Measurements from ENCODE around the gene EMILIN3.

DNA sequence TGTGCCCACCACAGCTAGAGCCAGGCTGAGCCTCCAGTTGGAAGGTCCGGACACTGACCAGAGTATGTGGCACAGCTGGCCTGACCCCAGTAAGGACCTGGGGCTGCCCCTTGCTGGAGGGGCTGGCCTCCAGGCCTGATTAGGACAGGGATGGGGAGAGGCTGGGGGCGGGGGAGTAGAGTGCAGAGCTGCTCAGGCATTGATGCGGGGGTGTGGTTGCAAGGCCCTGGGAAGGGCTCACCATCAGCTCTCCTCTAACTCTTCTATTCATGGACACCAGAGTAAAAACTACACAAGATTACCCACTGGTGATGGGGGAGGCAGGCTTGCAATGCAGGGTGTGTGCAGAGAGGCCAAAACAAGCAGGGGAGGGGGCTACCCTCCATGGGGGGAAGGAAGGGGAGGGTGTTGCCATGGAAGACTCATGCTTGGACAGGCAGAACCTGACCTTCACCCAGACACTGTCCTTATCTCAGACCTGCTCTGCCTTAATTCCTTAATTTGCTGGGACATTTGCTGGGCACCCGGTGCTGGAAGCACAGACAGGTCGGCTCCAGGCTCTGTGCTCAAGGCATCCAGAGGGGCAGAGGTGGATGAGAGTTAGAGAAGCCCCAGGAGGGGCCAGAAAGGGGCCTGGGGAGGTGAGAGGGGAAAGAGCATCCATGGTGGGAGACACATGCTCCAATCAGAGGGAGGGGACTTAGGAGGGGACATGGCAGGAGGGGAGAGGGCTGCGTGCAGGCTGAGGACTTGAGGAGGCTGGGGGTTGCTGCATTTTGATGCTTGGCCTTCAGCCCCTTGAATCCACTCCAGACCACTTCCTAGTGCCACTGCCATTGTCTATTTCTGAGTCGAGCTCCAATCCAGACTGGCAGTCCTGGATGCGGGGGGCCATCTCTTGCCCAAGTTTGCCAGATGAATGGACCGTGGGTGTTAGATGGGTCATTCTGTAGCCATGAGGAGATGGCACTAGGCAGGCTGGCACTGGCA, 7.6 kb upstream of the EMILIN3 start:
- no peak for TF ChIP-seq CTCF (IDR thresholded peaks at IDR 0.05; ENCODE audit: low read depth, low read length)
- TF ChIP-seq POLR2A (IDR thresholded peaks at IDR 0.05; ENCODE audit: extremely low read depth, insufficient read length), result no peak
- no peak for TF ChIP-seq MAX (IDR thresholded peaks at IDR 0.05; ENCODE audit: low read depth, low read length)
